ENCODE results near the gene USP2.
"Not testable (repeated sequence)": the region's sequence is repeated elsewhere in the genome, so short reads cannot be mapped to it uniquely, and the experiment has no call there.

USP2 gene

GRCh38 chr11:119414321-119414720 lies 32.8 kb upstream of the USP2 start:
- no peak for DNase-seq

GRCh38 chr11:119412072-119412471 lies 30.6 kb upstream of the USP2 start:
- no peak for DNase-seq

- no peak for DNase-seq
These were observed 29.0 kb upstream of the USP2 start for GRCh38 chr11:119410501-119410900.

GRCh38 chr11:119409731-119410130 lies 28.2 kb upstream of the USP2 start:
- DNase-seq, result no peak

GRCh38 chr11:119406005-119406404 lies 24.5 kb upstream of the USP2 start:
- no peak for DNase-seq

- not testable (repeated sequence) for DNase-seq
These were observed 24.0 kb upstream of the USP2 start for GRCh38 chr11:119405448-119405847.

GRCh38 chr11:119404872-119405271 lies 23.4 kb upstream of the USP2 start:
- DNase-seq, result no peak

GRCh38 chr11:119403021-119403420 lies 21.5 kb upstream of the USP2 start:
- DNase-seq, result no peak

GRCh38 chr11:119402470-119402869 lies 21.0 kb upstream of the USP2 start:
- DNase-seq, result no peak

- DNase-seq, result no peak
These were observed 19.4 kb upstream of the USP2 start for GRCh38 chr11:119400860-119401259.

GRCh38 chr11:119397740-119398139 lies 16.2 kb upstream of the USP2 start:
- no peak for DNase-seq

GRCh38 chr11:119396835-119397234 lies 15.3 kb upstream of the USP2 start:
- no peak for DNase-seq

GRCh38 chr11:119391275-119391674 lies 9.8 kb upstream of the USP2 start:
- DNase-seq, result no peak

- DNase-seq, result no peak
These were observed 8.2 kb upstream of the USP2 start for GRCh38 chr11:119389611-119390254.

- DNase-seq, result no peak
These were observed 6.6 kb upstream of the USP2 start for GRCh38 chr11:119388103-119388502.

GRCh38 chr11:119384332-119384731 lies 2.8 kb upstream of the USP2 start:
- no peak for DNase-seq

- DNase-seq, result not testable (repeated sequence)
These were observed 1.0 kb upstream of the USP2 start for GRCh38 chr11:119382513-119382912.

GRCh38 chr11:119382101-119382500 lies 611 bp upstream of the USP2 start:
- DNase-seq, result no peak

- DNase-seq, result no peak
These were observed 686 bp downstream of the USP2 start for GRCh38 chr11:119380827-119381180.

- DNase-seq, result no peak
These were observed 1.2 kb downstream of the USP2 start for GRCh38 chr11:119380160-119380826.

GRCh38 chr11:119378851-119379465 lies 2.5 kb downstream of the USP2 start:
- DNase-seq, result no peak

GRCh38 chr11:119377961-119378667 lies 3.4 kb downstream of the USP2 start:
- no peak for DNase-seq

GRCh38 chr11:119377112-119377901 lies 4.2 kb downstream of the USP2 start:
- no peak for DNase-seq

Data from NCI-H446 (cell line).